GM10248 (cell line): ENCODE results near the gene MAD1L1.

ENCODE experiments used
- CTCF ChIA-PET: fragments of 300-600 bp; sonication (Branson Sonifier 250); formaldehyde crosslinking; extraction: SDS; loops from one replicate; lab custom pipeline; 2021; ENCODE audit warnings: antibody characterized with exemption; lab: Yijun Ruan, JAX
- POLR2A ChIA-PET: fragments of 350-650 bp; sonication (Branson Sonifier 250); formaldehyde crosslinking; extraction: SDS; loops from one replicate; lab custom pipeline; 2020; ENCODE audit warnings: antibody characterized with exemption; lab: Yijun Ruan, JAX
- DNase-seq: peaks from one replicate; pipeline ENCODE4 v3.0.0; 2012; ENCODE audit errors: extremely low spot score
- CTCF ChIP-seq: IDR thresholded peaks from 2 replicates; pipeline ENCODE4 v1.5.1; 2012; ENCODE audit warnings: mild to moderate bottlenecking, low read depth; ENCODE audit errors: extremely low read depth, missing control alignments, control extremely low read depth

Gene MAD1L1

GRCh38 chr7:2054927-2055326 is 177.8 kb downstream of the MAD1L1 start:
- DNase-seq = no peak
- ChIA-PET POLR2A (no interaction called here), CTCF (interaction anchor here (1.8 kb wide), 1 partner anchor 16 kb away, joined by 4 read pairs; no protein-coding TSS in a partner anchor)
- no peak for TF ChIP-seq CTCF

- DNase-seq = no peak
- CTCF ChIA-PET = no interaction called here
- POLR2A ChIA-PET = no interaction called here
- no peak for TF ChIP-seq CTCF
These were observed 179.3 kb downstream of the MAD1L1 start for GRCh38 chr7:2053395-2053794.

GRCh38 chr7:2052657-2053048 is 180.1 kb downstream of the MAD1L1 start:
- TF ChIP-seq CTCF = no peak
- no peak for DNase-seq
- ChIA-PET CTCF (no interaction called here), POLR2A (no interaction called here)

- ChIA-PET POLR2A (no interaction called here), CTCF (no interaction called here)
- DNase-seq = no peak
- no peak for TF ChIP-seq CTCF
These were observed 180.8 kb downstream of the MAD1L1 start for GRCh38 chr7:2051707-2052656.

- DNase-seq = no peak
- POLR2A ChIA-PET = no interaction called here
- no peak for TF ChIP-seq CTCF
- CTCF ChIA-PET = no interaction called here
These were observed 182.3 kb downstream of the MAD1L1 start for GRCh38 chr7:2050511-2050866.

GRCh38 chr7:2049782-2050510 is 182.8 kb downstream of the MAD1L1 start:
- no peak for TF ChIP-seq CTCF
- DNase-seq = no peak
- POLR2A ChIA-PET = no interaction called here
- CTCF ChIA-PET = no interaction called here
